ENCODE measurements around the gene CCIN.

DNA sequence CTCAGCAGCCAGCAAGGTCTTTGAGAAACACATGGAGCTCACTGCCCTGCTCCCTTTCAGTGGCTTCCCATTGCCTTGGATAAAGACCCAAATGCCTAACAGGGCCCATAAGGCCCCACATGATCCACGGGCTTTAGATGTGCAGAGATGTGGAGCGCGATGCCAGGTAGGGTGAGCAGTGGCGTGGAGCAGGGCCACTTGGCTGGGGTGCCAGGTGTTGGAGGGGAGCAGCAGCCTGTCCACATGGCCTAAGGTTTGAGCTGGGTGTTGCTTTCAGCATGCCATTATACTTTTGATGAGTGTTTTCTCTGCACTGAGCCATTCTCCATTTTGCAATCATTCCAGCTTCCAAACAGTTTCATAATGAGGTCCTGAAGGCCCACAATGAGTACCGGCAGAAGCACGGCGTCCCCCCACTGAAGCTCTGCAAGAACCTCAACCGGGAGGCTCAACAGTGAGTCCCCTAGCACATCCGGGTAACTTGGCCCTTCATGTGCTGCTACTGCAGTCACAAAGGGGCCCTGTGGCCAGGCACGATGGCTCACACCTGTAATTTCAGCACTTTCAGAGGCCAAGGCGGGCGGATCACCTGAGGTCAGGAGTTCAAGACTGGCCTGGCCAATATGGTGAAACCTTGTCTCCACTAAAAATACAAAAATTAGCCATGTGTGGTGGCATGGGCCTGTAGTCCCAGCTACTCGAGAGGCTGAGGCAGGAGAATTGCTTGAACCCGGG lies 21.6 kb upstream of the CCIN start:
- TF ChIP-seq CTCF (IDR thresholded peaks at IDR 0.05) = no peak
- no peak for TF ChIP-seq POLR2A (IDR thresholded peaks at IDR 0.05)
- TF ChIP-seq POLR2AphosphoS5 (IDR thresholded peaks at IDR 0.05) = no peak

Measured in suprapubic skin (tissue), 4 donors.